HG03432 (cell line): ENCODE measurements around the gene RAB25.
"Not testable (repeated sequence)": the region's sequence is repeated elsewhere in the genome, so short reads cannot be mapped to it uniquely, and the experiment has no call there.

Experiments
- ATAC-seq: cut with Tn5 transposase; IDR thresholded peaks from one replicate; pipeline ENCODE4 v1.9.1; 2021; ENCODE audit warnings: mild to moderate bottlenecking, moderate library complexity; ENCODE audit not compliant: unreplicated experiment

Gene RAB25

DNA sequence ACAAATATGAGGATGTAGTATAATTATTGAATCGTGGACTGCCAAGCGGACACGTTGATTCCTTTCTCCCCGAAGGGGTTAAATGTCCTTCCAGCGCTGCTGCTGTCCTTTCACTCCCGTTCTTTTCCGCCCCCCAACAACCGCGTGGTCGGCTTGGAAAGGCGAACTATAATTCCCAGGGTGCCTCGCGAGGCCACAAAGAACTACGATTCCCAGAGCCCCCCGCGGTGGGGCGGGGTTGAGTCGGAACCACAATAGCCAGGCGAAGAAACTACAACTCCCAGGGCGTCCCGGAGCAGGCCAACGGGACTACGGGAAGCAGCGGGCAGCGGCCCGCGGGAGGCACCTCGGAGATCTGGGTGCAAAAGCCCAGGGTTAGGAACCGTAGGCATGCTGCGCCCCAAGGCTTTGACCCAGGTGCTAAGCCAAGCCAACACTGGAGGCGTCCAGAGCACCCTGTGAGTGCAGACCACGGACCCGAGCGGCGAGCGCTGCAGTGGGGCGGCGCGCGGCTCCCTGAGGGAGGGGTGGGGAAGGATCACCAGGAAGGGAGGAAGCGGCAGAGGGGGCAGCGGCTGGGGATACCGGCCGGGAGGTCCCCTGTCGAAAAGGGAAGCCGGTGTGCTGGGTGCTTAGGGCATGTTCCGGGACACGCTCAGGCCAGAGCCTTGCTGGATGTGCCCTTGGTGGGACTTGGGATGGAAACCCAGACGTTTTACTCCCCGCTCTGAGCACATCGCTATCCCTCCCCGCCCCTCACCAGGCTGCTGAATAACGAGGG, 6.3 kb upstream of the RAB25 start, which contains the start of gene LAMTOR2:
Gene LAMTOR2 (plus strand): TSS at position 283 of the 781 bp plus-strand sequence. CDS start 108 bp downstream, at position 391.
- peak; percentile 72 for ATAC-seq

DNA sequence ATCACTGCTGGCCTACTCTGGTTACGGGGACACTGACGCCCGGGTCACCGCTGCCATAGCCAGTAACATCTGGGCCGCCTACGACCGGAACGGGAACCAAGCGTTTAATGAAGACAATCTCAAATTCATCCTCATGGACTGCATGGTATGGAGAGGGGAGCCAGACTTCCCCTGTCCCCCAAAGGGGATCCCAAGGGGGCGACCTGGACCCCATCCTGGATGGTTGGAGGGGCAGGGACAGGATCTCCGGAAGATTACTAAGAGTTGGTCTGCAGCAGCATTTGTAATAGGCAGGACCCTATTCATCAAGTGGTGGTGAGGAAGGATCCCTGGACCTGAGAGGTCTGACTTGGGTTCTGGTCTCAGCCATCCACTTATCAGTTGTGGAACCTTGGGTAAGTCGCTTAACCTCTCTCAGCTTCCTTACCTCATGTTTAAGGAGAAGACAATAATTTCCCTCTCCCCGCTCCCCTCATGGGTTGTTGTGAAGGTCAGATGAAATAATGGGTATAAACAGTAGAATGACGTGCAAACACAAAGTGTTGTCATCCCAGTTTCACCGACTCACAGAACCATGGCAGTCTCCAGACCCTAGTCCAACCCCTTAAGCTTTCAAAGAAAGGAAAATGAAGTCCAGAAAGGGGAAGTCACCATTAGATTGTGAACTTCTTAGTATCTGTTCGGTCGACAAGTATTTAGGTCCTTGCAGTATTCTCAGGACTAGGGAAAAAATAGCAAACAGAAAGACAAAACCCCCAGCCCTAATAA, 5.5 kb upstream of the RAB25 start:
- ATAC-seq, result no peak

DNA sequence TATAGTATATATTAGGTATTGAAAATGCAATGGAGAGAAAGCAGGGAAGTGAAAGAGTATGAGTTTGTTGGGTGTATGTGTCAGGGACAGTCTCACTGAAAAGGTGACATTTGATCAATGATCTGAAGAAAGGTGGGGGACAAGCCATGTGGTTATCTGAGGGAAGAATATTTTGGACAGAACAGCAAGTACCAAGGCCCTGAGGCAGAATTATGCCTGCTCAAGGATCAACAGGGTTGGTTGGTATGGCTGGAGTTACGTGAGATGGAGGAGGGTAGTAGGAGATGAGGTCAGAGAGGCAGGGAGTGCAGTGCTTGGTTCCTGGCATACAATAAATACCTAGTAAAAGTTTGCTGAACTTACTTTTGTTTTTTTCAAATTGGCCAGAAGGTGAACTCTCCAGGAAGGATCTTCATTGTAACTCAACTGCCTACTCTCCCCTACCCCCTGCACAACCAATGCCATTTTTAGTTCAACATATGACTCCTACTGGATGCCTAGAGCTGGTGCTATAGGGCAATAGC, 4.6 kb upstream of the RAB25 start:
- no peak for ATAC-seq

DNA sequence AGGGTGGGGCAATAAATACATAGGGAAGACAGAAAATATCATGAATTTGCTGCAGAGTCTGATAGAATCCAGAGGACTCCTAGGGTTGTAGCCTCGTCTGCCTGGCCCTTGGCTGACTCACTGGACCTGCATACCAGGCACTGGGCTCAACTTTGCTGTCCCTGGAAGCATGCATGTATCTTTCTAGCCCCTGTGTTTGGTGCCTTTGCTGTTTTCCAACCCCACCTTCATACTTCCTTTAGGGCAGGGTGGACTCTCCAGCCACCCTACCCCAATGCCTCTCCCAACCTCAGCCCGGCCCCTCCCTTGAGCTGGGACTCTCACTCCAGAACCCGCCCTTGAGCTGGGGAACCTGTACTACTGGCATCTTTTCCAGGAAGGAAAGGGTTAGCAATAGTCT, 1.2 kb downstream of the RAB25 start:
- no peak for ATAC-seq

DNA sequence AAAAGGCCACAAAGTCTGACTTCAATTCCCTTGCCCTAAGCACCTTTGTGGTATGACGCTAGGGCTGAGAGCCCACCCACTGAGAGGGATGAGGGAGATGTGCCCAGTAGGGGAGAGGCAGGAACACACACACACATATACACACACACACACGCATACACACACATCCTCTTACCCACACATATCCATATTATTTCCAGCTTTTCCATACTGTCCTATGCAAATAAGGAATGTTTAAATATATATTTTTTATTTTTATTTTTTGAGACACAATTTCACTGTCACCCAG, 3.0 kb downstream of the RAB25 start:
- ATAC-seq, result no peak

DNA sequence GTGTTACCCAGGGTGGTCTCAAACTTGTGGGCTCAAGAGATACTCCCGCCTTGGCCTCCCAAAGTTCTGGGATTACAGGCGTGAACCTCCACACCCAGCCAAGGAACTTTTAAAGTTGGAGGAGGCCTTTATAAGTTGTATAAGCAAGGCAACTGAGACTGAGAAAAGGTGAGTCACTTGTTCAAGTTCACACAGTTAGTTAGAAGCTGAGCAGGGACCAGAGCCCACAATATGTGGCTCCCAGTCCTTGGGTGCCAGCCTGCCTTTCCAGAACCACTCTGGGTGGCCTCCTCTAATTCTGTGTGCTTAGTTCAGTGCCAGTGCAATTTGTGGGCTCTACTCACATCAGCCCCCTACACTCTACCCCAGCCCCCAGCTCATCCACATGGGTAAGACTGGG, 3.7 kb downstream of the RAB25 start:
- ATAC-seq, result no peak

DNA sequence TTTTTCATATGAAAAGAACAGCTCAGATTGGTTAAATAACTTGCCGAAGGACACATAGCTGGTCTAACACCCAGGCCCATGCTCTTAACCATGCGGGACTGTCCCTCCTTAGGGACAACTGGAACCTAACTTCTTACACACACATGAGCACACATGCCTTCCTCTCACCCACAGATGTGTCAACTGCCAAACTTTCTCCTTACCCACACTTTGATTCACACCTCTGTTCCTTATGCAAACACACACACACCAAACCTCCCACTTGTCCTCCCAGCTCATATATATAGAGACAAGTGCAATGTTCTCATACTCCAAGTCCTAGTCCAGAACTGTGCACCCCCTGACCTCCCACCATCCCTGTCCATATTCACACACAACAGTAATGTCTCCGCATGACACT, 4.3 kb downstream of the RAB25 start:
- ATAC-seq, result no peak

DNA sequence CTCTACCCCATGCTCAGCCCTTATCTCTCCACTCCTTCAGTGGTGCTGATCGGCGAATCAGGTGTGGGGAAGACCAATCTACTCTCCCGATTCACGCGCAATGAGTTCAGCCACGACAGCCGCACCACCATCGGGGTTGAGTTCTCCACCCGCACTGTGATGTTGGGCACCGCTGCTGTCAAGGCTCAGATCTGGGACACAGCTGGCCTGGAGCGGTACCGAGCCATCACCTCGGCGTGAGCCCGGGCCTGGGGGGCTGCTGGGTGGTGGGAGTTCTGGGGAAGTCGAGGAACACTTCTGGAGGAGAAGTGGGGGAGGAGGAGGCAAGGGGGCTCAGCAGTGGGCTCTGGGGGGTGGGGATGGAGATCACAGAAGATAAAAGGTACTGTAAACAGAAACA, 4.9 kb downstream of the RAB25 start:
- ATAC-seq, result no peak

DNA sequence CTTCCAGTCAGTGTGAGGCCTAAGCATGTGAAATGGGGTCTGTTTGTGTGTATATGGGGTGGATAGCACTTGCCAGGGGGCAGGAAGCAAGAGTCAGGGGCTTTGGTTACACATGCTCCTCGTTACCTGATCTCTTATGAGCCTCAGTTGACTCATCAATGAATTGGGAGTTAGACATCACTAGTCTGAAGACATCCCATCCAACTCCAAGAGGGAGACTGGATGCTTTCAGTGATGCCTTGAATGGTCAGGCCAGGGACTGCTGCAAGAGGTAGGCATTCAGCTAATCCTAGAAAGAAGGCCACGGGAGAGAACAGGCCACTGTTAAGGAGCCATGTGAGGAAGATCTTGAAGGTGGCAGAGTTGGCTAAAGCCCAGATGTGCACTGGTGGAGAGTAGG, 6.3 kb downstream of the RAB25 start:
- ATAC-seq, result no peak

DNA sequence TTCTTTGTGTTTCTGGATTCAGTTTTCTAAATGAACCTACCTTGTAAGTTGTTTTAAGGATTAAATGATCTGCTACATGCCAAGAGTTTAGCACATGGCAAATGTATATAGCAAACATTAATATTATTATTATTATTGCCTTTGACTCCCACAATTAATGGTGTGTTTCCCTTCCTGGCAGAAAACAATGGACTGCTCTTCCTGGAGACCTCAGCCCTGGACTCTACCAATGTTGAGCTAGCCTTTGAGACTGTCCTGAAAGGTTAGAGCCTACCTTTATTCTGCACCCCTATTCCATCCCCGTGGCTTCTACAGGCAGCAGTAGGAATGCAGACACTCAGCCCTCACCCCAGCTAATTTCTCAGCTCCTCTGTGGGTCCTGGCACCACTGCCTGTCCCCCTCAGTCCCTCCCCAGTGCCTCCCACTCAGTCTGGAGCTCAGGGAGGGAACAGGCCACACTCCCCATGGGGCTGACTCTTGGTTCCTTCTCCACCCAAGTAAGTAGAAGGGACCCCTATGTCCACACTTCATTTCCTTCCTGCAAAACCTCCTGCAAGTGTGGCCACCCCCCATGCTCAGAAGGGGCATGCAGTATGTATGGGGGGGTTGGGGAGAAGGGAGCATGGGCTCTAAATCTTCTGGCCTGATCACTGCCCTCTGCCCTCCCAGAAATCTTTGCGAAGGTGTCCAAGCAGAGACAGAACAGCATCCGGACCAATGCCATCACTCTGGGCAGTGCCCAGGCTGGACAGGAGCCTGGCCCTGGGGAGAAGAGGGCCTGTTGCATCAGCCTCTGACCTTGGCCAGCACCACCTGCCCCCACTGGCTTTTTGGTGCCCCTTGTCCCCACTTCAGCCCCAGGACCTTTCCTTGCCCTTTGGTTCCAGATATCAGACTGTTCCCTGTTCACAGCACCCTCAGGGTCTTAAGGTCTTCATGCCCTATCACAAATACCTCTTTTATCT, 8.8 kb downstream of the RAB25 start:
- no peak for ATAC-seq

DNA sequence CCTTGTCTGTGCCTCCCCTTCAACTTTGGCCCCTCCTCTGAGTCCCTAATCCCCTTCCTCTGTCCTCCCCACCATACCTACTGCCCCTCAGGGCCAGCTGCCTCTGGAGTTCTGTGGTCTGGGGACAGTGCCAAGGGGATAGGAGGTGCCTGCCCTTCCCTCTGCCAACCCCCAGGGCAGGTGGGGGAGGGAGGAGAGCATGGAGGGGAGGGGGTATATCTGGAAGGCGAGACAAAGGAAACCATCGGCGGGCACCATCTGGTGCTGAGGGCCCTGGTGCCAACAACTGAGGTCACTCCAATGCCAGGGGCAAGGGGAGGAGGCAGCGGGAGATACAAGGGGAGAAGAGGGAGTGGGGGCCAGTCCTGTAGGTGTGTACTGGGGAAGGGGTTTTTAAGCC, 9.6 kb downstream of the RAB25 start:
- ATAC-seq, result no peak

DNA sequence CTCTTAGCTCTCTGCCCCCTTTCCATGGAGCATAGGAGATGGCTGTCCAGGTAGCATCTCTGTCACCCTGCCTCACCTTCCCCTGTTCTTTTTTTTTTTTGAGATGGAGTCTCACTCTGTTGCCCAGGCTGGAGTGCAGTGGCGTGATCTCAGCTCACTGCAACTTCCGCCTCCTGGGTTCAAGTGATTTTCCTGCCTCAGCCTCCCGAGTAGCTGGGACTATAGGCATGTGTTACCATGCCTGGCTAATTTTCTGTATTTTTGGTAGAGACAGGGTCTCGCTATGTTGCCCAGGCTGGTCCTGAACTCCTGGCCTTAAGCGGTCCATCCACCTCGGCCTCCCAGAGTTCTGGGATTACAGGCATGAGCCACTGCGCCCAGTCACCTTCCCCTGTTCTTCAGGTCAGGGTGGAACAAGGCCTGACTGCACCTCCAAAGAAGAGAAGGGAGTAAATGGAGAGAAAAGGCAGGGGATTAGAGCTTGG, 10.4 kb downstream of the RAB25 start:
- ATAC-seq, result not testable (repeated sequence)

DNA sequence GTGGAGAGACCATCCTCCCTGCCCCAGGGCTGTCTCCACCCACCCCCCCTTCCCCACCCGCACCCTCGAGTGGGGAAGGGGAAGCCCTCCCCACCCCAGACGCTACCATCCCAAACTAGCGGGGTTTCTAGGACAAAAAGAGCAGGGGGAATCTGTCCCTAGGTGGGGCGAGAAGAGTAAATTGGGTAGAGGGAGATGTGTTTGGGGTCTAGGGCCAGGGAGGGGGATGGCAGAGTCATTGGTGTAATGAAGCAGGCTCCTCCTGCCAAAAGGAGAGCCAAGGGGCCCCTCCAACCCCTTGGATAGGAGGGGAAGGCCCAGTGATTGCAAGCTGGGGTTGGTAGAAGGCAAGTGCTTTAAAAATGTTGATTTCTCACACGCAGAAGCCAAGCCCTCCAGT, 11.3 kb downstream of the RAB25 start:
- ATAC-seq, result no peak

DNA sequence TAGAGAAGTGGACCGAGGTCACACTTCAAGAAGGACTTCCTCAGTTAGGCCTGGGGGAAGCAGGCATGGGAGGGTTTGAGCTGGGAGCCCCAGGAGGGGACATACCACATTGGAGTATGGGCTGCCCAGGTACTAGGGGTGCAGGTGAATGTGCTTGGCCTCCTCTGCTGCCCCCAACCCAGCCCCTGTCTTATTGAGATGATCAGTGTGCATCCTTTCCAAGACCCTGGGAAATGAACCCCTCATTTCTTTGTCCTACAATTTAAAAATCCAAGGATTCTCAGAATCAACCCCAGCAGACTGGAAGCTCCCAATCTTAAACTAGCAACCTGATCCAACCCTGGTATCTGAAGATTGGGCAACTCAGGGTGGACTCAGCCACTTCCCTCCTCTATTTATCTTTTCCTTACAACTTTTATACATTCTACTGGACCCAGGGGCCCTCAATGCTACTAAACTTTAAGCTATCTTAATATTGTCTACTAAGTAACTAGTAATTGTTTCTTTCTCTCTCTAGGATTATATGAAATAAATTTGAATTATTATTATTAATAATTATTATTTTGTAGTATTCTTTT, 12.2 kb downstream of the RAB25 start:
- ATAC-seq, result no peak

DNA sequence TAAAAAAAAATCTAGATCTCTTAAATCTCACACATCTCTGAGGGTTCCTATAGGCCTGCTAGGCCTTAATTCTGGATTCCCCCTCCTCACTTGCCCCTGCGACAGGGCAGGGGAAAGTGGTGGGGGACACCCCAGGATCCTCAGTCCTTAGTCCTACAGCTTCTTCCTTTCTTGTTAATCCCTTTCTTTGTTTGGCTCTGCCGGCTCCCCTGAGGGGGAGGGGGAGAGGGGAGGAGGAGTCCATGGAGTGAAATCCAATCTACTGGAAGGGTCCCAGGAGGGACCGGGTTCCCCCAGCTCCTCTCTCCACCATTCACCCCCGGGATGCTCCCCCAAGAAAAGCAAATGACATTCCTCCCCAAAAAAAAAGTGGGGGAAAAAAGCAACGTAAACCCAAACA, 12.8 kb downstream of the RAB25 start:
- ATAC-seq, result no peak

DNA sequence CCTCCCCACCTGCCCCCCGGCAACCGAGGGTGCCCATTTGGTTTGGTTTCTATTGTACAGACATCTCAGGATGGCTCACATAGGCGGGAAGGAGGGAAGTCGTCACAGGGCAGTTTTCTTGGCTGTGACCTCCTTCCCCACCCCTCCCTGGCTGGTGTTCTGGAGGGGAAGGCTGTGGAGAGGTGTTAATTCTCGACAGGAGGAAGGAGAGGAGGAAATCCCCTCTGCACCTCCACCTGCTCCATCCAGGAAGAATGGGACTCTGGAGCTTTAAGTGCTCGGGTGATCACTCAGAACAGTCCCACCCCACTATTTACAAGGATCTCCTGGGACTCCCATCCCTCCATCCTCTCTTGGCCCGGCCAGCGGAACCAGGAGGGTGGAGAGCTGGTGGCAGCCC, 13.7 kb downstream of the RAB25 start:
- ATAC-seq, result no peak

DNA sequence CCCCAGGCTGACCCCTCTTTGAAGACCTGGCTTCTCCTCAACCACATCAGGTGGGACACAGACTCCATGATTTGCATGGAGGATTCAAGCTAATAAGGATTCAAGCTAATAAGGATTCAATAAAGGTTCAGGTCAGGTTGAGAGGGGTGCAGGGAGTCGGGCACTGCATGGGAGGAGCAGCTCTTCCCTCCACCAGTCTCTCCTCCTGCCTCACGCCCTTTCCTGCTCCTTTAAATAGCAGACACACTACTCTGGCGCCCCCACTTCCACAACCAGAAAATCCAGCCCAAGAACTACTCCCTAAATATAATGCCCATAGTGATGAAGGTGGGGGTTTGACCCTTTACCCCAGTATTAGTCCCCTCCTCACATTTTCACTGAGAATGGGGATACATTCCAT, 14.2 kb downstream of the RAB25 start:
- no peak for ATAC-seq

DNA sequence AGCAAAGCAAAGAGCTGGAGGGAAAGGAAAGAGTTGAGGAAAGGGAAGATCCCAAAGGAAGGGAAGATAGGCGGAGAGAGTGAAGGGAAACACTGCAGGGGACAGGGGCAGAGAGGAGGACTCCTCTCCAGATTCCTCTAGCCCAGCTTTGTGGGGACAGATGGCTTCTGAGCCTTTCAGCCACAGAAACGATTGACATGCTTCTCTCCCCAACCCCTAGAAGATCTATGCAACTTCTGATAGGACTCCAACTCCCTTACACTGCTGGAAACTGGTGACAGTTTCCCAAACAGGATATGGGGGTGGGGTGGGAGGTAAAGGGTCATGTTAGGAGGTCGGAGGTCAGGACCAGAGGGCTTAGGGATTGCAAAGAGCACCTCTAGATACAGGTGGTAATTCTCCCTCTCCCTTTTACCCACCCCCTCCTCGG, 14.8 kb downstream of the RAB25 start:
- ATAC-seq, result no peak

DNA sequence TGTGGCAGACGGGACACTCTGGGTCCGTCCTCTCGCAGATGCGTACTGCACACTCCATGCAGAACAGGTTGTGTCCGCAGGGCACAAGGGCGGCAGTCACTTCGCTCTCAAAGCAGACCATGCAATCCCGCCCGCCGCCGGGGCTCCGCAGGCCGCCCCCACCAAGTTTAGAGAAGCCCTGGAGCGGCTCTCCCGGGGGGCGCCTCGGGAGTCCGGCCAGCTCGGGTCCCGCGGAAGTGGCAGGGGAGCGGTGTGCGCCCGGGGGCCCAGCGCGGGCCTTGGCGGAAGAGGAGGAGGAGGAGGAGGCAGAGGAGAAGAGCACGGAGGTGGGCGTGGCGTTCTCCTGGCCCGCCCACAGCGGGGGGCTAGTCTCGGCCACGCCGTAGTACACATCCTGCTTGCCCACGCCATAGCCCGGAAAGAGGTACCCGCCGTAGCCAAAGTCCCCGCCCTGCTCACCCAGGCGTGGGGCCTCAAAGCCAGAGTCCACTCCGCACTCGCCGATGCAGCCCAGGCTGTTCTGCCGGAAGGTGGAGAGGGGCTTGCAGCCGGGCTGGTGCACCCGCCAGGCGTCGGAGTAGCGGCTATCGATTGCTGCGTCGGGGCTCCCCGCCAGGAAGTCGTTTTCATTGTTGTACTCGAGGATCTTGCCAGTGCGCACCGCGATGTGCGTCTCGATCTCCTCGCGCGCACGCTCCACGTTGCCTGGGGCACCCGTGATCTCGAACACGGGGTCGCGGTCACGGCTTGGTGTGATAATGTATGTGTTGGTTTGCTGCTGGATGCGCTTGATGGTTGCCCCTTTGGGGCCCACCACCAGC, 15.9 kb downstream of the RAB25 start:
- no peak for ATAC-seq

DNA sequence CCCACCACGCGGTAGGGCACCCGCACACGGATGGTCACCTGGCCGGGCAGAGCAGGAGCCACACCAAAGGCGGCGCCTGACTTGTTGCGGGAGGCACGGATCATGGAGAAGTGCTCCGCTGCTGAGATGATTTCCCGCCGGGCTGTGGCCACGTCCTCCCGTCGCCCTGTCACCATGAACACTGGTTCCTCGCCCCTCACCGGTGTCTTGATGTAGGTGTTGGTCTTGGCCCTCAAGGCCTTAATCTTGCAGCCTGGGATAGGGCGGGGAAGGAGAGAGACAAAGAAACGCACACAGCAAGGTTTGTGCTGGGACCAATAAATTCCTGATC, 16.4 kb downstream of the RAB25 start:
- no peak for ATAC-seq
